Stimulated activated CD8-positive, alpha-beta memory T cell treated with anti-CD3 and anti-CD28 coated beads, Interleukin-7, amount 100 ng/mL, for 24 hours (primary cell): ENCODE results near the gene MAB21L1.

Source experiments
- DNase-seq: peaks from one replicate; pipeline ENCODE4 v3.0.0-alpha.2; 2020; ENCODE audit warnings: low read depth

The MAB21L1 gene

DNA sequence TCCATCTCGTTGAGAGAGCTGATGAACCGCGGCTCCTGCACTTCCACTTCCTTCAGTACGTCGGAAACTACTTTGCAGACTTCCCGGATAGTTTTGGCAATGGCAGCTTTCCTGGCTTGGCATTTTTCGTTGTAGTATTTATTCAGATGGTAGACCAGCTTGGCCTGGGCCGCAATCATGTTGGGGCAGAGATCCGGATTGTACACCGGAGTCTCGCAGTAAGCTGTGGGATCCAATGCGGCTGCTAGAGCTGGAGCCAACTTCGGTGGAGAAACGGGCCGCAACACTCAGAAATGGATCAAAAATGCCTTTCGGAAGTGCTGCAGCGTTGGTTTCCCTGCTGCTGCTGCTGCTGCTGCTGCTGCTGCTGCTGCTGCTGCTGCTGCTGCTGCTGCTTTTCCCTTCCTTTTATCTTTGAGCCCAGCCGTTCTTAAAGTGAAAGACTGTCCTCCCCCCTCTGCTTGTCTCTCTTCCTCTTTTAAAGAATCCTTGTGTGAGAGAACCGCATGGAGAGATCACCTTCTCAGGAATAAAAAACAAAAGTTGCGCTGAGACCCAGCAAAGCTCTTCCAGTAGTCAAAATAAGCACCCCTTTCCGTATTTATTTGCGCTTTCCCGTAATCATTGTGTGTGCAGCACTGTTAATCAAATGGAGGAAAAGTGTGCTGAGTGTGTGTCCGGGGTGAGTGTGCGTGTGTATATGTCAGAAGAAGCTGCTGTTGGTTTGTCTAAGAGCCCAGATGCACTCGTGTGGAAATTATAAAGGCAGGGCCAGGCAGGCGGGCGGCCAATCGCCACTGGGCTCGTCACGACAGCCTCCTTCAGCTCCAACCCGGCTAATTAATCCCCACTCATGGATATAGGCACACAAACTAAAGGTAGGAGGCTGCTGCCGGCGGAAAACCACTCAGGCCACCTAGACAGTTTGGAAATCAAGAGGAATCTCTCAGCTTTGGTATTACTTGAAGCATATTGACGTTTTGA is at the start of gene MAB21L1:
Gene MAB21L1, minus strand, starts transcription at position 730 of the 984 bp plus-strand sequence. Its CDS starts 551 bp downstream, at position 179.
- DNase-seq: no peak

DNA sequence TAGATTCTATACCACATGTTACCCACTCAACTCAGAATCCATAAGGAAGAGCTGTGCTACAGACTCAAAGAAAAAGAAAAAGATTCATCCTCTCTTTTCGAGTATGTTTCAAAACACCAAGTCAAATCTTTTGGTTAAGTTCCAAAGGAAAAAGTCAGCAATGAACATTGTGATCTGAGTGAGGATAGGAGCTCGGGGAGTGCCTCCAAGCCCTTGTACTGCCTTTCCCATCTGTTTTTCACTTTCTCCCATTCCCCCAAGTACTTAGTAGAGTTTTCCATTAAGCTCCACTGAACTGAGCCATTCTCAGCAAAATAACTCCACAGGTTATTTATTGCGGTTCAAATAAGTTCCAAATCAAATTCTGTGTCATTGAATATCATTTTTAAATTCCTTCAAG is 47.7 kb upstream of the MAB21L1 start:
- DNase-seq: no peak

DNA sequence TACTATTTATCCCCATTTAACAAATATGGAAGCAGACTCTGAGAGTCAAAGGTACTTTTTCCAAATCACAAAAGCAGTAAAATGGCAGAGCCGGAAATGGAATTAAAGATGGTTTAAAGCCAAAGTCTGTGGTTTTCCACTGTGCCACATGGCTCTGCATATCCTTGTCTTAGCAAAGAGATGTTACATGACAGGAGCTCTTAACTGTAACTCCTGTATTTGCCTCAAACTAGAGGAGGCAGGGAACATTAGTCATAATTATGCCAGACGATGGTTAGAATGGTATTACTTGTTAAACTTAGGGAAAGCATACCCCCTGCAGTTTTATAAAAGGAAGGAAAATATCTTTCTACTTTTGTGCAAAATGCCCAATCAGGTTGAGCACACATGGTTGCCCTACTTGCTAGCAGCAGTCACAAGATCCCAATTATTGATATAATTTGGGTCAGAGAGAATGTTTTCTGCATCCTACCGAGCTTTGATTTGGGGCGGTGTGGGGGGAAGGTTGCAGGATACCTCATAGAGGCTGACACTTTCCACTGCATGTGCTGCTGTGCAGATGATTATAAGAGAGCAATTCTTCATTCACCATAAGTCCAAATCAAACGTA is 42.0 kb upstream of the MAB21L1 start:
- no peak for DNase-seq

DNA sequence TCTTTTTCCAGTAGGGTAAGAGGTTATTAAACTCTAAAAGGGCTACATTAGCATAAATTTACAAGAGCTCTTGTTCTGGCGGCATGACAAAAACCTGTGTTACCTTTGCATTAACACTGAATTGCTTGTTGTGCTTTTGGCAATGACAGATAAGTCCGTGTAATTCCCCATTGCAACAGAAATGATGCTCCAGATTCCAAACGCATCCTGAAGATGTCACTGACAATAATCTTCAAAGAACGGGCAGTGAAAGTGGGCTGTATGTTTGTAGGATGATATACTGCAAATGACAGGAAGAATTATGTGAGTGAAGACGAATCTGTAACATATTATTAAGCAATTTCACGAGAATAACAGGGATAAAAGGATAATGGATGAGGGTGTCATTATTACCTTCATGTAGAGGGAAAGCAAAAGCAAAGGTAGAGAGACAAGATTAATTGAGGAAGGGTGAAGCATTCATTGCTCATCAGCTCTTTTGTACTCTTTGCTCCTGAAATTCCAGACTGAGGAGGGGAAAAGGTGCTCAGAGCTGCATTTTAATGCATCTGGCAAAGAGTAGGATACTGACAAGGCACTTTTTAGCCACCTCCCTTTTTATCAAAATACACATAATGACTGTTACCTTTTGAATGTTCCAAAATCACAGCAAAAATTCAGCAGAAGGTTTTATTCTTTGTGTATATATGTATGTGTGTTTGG is 38.5 kb upstream of the MAB21L1 start:
- no peak for DNase-seq

DNA sequence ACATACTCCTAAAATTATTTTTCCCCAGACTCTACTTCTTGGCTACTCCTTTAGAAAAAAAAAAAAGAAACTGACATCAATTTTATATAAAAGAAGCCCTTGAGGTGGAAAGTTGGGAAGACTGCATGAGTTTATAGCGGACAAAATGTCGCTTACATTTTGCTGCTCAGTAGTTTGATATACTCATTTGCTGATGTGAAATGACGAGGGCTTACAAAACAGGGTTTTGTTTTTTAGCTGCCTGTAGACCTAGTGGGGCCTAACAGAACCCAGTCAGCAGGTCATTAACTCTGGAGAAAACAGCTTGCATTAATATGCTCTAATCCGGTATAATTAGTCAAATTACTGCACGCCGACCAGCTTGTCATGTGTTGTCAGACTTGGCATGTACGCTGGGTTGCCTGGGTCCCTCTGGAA is 37.6 kb upstream of the MAB21L1 start:
- no peak for DNase-seq

DNA sequence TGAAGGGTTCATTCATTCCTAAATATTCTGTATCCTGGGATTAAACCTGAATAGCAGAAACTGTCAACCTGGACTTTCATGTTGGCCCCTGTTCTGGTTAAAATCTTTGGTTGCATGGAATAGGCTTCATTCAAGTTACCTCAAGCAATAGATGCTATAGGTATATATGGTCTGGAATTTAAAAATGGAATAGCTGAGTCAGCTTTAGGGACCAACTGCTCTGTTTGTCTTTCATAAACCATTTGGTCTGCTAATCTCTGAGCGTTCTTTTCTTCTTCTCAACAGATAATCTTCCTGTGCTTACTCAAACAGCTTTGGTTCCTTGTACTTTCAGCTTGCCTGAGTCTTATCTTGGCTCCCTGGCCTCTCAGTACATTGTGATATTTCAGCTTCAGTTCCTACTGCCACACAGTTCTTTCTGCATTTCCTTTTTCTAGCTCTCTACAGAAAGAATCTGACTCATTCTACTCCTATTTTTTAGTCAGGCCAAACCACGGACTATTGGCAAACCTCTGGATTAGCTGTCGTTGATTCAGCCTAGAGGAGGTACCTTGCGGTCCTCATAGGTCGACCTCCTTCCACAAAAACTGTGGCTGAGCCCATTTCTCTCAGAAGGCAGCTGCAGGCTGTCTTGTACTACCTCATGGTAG is 35.9 kb upstream of the MAB21L1 start:
- DNase-seq: no peak

DNA sequence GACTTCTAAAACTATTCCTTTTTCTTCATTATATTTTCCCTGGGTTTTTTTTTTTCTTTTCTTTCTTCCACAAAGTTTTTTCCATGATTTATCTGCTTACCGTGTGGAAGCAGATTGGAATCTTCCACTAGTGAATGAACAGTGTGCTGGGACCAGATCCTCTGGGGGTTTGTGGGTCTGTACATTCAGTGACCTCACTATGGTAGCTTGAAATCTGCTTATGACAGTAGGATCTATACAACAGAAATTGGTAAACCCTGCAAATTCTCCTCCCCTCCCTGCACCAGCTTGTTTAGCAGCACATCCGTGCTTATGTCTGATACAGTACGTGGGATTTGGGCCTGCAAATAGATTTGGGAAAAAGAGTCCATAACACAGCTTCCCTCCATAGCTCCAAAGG is 26.0 kb upstream of the MAB21L1 start:
- DNase-seq: no peak

DNA sequence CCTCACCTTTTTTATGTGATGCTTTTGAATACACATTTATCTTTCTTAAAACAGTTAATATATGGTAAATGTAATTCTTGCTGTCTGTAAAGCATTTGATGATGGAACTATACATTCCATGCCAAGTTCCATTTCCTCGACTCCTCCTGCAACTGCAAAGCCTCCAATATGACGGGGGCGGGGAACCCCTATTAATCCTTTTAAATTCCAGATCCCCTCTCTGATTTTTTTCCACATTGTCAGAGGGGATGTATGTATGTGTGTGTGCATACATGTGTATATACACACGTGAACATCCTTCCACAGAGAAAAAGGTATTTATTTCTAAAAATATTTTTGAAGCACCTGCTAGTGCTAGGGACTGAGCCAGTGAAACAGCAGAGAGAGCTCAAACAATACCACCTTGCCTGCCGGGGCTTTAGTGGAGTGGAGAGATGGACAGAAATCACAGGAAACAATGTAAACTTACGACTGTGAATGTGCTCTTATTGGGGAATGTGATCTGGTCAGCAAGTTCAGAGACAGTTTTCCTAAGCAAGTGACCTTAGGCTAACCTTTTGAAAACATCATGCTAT is 25.3 kb upstream of the MAB21L1 start:
- DNase-seq: no peak

DNA sequence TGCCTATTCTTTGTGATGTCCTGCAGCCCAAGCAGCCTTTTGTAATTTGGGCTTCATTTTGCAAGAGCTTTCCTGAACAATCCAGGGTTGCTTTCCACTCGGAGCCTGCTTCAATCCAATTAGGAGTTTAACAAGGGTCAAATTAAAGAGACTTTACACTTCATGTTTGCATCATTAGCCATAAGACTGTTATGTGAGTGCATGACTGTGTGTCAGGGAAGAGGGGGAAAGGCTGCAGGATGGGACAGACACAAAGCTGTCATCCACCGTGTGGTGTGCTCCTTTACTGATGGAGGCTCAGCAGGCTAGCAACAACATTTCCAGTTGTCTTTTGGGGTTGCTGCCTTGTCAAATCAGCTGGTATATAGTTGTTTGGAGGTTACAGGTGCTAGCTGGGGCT is 23.7 kb upstream of the MAB21L1 start:
- no peak for DNase-seq

DNA sequence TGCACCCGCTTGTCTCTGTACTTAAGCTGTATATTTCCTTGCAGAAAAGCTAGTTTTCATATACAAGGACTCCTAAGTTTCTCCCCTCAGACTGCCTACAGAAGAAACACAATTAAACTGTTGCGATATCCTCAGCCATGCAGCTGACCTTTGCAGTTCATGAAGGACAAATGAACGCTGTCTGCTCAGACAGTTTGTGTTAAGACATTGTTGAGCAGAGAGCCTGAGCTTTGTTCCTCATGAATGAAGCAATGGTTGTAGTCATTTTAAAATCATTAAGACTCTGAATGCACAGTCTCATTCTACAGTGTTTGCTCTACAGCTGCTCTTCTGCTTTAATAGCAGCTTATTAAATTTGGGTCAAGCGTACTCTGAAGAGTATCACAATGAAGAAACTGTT is 23.2 kb upstream of the MAB21L1 start:
- no peak for DNase-seq

DNA sequence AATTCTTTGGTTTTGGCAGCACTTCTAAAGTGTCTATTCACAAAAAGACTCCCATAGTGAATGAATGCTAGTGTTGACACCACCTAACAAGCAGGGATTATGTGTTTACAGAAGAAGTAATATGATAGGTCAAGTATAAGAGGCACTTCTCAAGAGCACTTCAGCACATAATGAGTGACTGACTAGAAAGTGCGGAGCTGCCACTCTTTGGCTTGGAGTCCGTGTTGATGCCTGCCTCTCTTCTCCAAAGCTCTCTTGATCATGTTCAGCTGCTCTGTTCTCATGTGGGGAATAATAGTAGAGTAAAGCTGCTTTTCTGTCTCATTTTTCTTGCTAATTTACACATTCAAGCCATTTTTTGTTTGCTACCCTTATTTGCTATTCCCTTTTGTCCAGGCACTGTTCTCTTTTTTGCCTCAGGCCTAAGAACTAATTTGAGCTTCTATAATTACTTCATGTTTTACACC is 22.7 kb upstream of the MAB21L1 start:
- no peak for DNase-seq

DNA sequence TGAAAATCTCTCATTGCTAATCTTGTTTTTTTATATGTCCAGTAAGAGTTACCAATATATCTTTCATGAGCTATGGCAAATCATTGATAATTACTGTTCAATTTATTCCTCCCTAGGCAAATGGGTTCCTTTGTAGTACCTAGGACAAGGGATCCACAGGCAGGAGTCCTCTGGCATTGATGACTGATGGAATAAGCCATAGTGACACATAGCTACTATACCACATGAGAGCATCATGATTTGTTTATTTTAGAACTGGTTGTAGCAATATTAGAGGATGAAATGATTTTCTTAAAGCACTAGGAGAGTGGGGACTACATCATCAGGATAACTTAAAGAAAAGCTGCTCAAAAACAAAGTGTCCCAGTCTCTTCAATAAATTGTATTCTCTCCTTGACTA is 21.7 kb upstream of the MAB21L1 start:
- DNase-seq: no peak

DNA sequence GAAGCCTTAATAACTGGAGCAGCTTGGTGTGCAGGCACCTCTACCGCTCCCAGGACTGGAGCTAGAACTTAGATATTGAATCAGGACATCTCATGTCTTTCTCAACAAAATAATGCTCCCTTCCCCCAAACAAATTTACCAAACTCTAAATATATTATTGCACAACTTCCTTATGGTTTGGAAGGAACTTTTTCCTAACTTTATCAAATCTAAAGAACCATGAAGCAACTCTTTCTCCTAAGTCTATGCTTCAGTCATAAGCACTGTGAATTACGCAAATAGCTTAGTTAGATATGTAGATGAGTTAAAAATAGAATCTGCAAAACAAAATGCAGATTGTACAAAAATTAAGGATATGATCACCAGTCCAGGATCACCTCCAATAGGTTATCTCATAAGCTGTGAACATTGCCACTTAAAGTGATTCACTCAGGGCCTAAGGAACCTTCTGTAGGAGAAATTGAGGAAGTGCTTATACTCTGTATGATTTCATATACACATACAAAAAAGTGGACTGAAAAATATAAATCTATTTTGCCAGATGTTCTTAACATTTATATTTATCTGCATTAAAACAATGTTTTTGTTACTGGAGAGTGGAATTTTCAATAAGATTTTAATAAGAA is 20.4 kb upstream of the MAB21L1 start:
- DNase-seq: no peak

DNA sequence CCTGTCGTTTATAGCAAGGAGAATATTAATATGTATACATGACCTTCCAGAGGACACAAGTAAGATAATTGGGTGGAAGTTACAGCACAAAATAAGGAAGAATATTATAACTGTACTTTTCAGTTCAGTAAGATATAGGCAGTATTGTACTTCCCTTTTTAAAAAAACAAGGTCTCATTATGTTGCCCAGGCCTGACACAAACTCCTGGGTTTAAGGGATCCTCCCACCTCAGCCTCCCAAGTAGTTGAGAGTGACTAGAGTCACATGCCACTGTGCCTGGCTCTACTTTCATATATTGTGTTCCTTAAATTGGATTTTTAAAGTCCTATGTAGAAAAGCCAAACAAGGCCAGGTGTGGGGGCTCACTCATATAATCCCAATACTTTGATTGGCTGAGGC is 19.5 kb upstream of the MAB21L1 start:
- DNase-seq: no peak

DNA sequence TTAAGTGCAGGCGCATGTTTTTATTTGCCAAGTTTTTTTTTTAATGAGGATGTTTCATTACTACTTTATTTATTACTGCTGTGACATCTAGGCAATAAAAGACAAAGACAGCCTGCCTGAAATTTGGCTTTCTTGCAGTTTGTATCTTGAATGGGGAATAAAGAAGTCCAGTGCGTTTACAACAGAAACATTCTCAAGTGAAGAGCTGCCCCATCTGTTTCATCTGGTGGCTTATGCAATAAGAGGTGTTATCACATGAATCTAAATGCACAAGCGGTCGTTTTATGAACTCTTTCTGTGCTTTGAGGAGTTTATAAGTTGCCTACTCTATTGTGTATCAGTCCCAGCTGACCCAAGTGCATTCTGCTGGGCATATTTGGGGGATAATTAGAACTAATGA is 12.6 kb upstream of the MAB21L1 start:
- no peak for DNase-seq

DNA sequence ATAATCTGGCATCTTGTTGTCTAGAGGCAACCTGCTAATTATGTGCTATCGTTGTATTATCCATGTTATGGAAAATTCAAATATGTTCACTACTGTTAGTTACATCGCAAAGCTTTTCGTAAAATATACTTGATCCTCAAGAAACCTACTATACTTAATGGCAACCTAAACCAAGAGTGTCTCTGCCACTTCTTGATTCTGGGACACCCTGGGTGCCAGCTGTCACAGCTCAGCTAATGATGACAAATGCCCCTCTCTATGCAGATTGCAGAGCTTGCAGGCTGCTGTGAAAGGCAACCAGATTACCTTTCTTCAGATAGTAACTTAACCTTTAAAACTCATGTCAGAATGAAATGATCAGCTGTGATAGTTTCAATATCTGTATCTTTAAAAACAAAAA is 8.9 kb upstream of the MAB21L1 start:
- DNase-seq: no peak

DNA sequence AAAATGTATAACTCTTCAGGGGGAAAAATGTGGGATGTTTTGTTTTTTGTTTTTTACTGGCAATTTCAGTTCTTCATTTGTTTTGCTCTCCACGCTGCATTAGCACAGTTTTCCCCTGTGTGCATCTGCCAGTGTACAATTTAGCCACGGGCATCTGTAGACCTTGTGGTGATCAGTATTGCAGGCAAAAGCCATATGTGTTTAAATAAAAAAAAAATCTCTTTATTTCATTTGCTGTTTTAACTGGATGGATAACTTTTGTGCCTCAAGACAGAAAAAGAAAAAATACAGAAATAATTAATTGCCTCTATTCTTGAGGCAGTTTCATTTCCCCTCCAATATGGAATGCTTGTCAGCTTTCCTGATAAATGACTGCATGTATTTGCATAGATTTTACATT is 7.9 kb upstream of the MAB21L1 start:
- no peak for DNase-seq

DNA sequence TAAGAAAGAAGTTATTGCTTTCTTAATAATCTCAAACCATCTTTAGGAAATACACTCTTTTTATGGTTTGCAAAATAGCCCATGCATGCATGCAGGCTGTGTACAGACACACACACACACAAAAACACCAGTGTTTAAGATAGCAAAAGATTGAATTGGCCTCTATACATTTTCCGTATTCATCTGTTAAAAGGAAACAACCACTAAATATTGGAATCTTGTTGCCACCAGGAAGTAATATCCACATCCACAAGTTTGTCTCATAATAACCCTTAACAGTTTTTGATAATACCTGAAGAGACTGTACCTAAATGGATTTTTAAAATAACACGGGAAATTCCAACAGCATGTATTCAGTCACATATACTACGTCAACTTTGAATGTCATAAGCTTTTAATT is 7.3 kb upstream of the MAB21L1 start:
- DNase-seq: no peak

DNA sequence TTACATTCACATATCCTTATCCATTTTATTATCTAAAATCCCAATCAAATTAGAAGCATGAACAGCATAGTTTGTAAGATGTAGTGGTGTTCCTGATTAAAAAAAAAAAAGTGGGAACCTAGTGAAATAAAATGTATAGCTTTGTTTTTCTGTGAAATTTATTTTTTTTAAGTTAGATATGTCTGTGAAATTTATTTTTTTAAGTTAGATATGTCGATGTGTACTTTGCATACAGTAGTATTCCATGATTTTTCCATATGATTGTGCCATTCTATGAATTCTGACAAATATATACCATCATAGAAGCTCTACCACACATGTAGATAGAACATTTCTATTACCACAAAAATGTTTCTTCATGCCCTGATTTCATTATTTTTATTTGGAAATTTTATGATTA is 6.0 kb upstream of the MAB21L1 start:
- DNase-seq: no peak

DNA sequence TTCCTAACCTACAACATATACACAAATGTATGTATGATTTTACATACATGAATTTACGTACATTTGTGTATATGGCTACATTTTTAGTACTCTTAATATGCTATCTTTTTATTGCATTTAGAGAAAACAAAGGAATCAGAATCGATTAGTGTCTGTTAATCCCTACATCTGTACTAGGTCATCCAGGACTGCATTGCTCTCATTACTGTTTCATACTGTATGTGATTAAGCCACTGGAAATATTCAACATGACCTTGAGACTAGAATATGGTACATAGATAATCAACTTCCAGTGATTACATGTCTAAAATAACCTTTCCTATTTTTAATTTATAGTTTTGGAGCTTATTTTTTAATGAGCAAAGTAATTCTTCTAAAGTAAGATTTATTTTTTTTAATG is 5.3 kb upstream of the MAB21L1 start:
- DNase-seq: no peak

DNA sequence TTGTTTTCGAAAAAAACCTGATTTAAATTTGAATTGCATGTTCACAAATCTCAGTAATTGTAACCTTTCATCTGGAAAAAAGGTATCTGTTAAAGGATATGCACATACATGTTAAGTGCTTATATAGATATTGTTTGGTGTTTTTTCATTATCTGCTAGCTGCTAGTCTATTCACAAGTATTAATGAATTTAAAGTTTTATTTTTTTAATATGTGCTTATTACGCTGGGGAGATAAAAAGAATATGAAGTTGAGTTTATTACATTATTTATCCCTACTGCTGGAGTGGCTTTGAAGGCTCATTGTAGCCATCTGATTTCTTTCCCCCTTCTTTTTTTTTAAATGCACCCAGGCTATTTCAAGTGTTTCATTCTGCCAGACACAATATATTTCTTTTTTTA is 3.9 kb upstream of the MAB21L1 start:
- no peak for DNase-seq
